T-helper 1 cell treated with Interleukin-12 subunit alpha and Interleukin-12 subunit beta and Interleukin-4 antibody, amounts not matched to agents 30 ng/mL and 1 ng/mL, for 36 hours (primary cell): ENCODE data around the gene WDR87. TPM values are rescaled to one million over a fixed set of nuclear protein-coding genes. Genes with fewer than 3 reads are reported as not detected.

ENCODE experiments used
- intact Hi-C: fragments of 100-400 bp; cut with micrococcal nuclease; formaldehyde crosslinking; loops from one replicate; pipeline ENCODE4 v1.15.1; 2024
- total RNA-seq: library from RNA; stranded (reverse); gene quantifications from 2 replicates; pipeline ENCODE4 v1.2.3, GENCODE V29; 2022

Gene WDR87
- not detected in 2 replicates for total RNA-seq

GRCh38 chr19:37905946-37906868 lies at the start of gene WDR87:
TSS of gene WDR87 (minus strand) at chr19:37906594. CDS start at chr19:37898239, 8,355 bp downstream.
- intact Hi-C loops = loop anchor here (1.0 to 10.0 kb wide), 4 partner anchors 249 to 711 kb away; partner anchors contain the start of genes EIF3K, MAP4K1 and ZFP30

GRCh38 chr19:37955986-37956385 lies 49.6 kb upstream of the WDR87 start:
- intact Hi-C loops = no loop called here

- intact Hi-C loops = no loop called here
Observed at GRCh38 chr19:37954421-37954874, 48.1 kb upstream of the WDR87 start.

GRCh38 chr19:37953918-37954303 lies 47.5 kb upstream of the WDR87 start:
- intact Hi-C loops = no loop called here

- intact Hi-C loops = no loop called here
Observed at GRCh38 chr19:37953171-37953917, 47.0 kb upstream of the WDR87 start.

GRCh38 chr19:37951816-37952210 lies 45.4 kb upstream of the WDR87 start:
- intact Hi-C loops = no loop called here

GRCh38 chr19:37950471-37951175 lies 44.2 kb upstream of the WDR87 start:
- intact Hi-C loops = no loop called here

GRCh38 chr19:37948362-37948761 lies 42.0 kb upstream of the WDR87 start:
- intact Hi-C loops = no loop called here

GRCh38 chr19:37947778-37948177 lies 41.4 kb upstream of the WDR87 start:
- intact Hi-C loops = no loop called here

- intact Hi-C loops = no loop called here
Observed at GRCh38 chr19:37946132-37946531, 39.7 kb upstream of the WDR87 start.

- intact Hi-C loops = no loop called here
Observed at GRCh38 chr19:37943480-37943879, 37.1 kb upstream of the WDR87 start.

- intact Hi-C loops = no loop called here
Observed at GRCh38 chr19:37942516-37942902, 36.1 kb upstream of the WDR87 start.

GRCh38 chr19:37941782-37942515 lies 35.6 kb upstream of the WDR87 start:
- intact Hi-C loops = no loop called here

GRCh38 chr19:37938353-37938752 lies 32.0 kb upstream of the WDR87 start:
- intact Hi-C loops = no loop called here

GRCh38 chr19:37936886-37937285 lies 30.5 kb upstream of the WDR87 start:
- intact Hi-C loops = no loop called here

- intact Hi-C loops = no loop called here
Observed at GRCh38 chr19:37936166-37936565, 29.8 kb upstream of the WDR87 start.

- intact Hi-C loops = no loop called here
Observed at GRCh38 chr19:37935341-37935740, 28.9 kb upstream of the WDR87 start.

- intact Hi-C loops = no loop called here
Observed at GRCh38 chr19:37933937-37934358, 27.6 kb upstream of the WDR87 start.

- intact Hi-C loops = no loop called here
Observed at GRCh38 chr19:37932985-37933936, 26.9 kb upstream of the WDR87 start.
